BLaER1 (cell line): ENCODE results near the gene CFAP47.
"Not testable (repeated sequence)": the region's sequence is repeated elsewhere in the genome, so short reads cannot be mapped to it uniquely, and the experiment has no call there.

Experiments
- H3K27ac ChIP-seq: shearing (Covaris generic); formaldehyde crosslinking; 2 replicates; pipeline ENCODE4 v1.8.1; 2022
- H3K27me3 ChIP-seq: shearing (Covaris generic); formaldehyde crosslinking; 2 replicates; pipeline ENCODE4 v1.8.1; 2022
- H3K36me3 ChIP-seq: shearing (Covaris generic); formaldehyde crosslinking; 2 replicates; pipeline ENCODE4 v1.8.1; 2022
- H3K4me1 ChIP-seq: shearing (Covaris generic); formaldehyde crosslinking; 2 replicates; pipeline ENCODE4 v1.8.1; 2022
- H3K4me2 ChIP-seq: shearing (Covaris generic); formaldehyde crosslinking; 2 replicates; pipeline ENCODE4 v1.8.1; 2022
- H3K4me3 ChIP-seq: shearing (Covaris generic); formaldehyde crosslinking; 2 replicates; pipeline ENCODE4 v1.8.1; 2022
- H3K9ac ChIP-seq: shearing (Covaris generic); formaldehyde crosslinking; 2 replicates; pipeline ENCODE4 v1.8.1; 2022
- H3K9me3 ChIP-seq: shearing (Covaris generic); formaldehyde crosslinking; 2 replicates; pipeline ENCODE4 v1.8.1; 2022
- H4K20me1 ChIP-seq: shearing (Covaris generic); formaldehyde crosslinking; 2 replicates; pipeline ENCODE4 v1.8.1; 2022
- Cebpa-rat ChIP-seq: shearing (Covaris generic); IDR thresholded peaks from 2 replicates; pipeline ENCODE4 v1.8.1; 2022

The CFAP47 gene

GRCh38 chrX:36083256-36083655 lies 163.7 kb downstream of the CFAP47 start:
- Histone ChIP-seq H3K4me3 (no peak overlapping the region), H3K4me2 (no peak overlapping the region), H3K27ac (no peak overlapping the region), H3K9ac (no peak overlapping the region), H3K4me1 (no peaks in the 10 kb centered on the region), H3K9me3 (no peaks in the 10 kb centered on the region), H4K20me1 (no peaks in the 10 kb centered on the region), H3K36me3 (no peaks in the 10 kb centered on the region), H3K27me3 (peaks cover 27% of the 10 kb centered on the region)
- TF ChIP-seq Cebpa-rat, result no peak

GRCh38 chrX:36087366-36087765 lies 167.8 kb downstream of the CFAP47 start:
- no peaks in the 10 kb centered on the region for H3K4me1 ChIP-seq
- no peak for TF ChIP-seq Cebpa-rat
- no peaks in the 10 kb centered on the region for H3K36me3 ChIP-seq
- H3K9ac ChIP-seq, result no peak overlapping the region
- H3K4me3 ChIP-seq, result no peak overlapping the region
- H3K27me3 ChIP-seq, result peaks cover 32% of the 10 kb centered on the region
- no peak overlapping the region for H3K4me2 ChIP-seq
- no peak overlapping the region for H3K27ac ChIP-seq
- H4K20me1 ChIP-seq, result no peaks in the 10 kb centered on the region
- H3K9me3 ChIP-seq, result no peaks in the 10 kb centered on the region

GRCh38 chrX:36088939-36089338 lies 169.4 kb downstream of the CFAP47 start:
- H3K9me3 ChIP-seq, H4K20me1 ChIP-seq, H3K27ac ChIP-seq, H3K9ac ChIP-seq, H3K4me1 ChIP-seq, H3K4me2 ChIP-seq, H3K4me3 ChIP-seq, H3K36me3 ChIP-seq: not testable (repeated sequence)
- peaks cover 37% of the 10 kb centered on the region for H3K27me3 ChIP-seq

GRCh38 chrX:36102425-36102824 lies 182.9 kb downstream of the CFAP47 start:
- no peaks in the 10 kb centered on the region for H3K9me3 ChIP-seq
- no peak overlapping the region for H3K4me3 ChIP-seq
- H3K27ac ChIP-seq, result no peak overlapping the region
- no peaks in the 10 kb centered on the region for H3K4me1 ChIP-seq
- H3K4me2 ChIP-seq, result no peak overlapping the region
- H3K27me3 ChIP-seq, result peaks cover 73% of the 10 kb centered on the region
- no peak for TF ChIP-seq Cebpa-rat
- H4K20me1 ChIP-seq, result no peaks in the 10 kb centered on the region
- no peak overlapping the region for H3K9ac ChIP-seq
- H3K36me3 ChIP-seq, result no peaks in the 10 kb centered on the region

GRCh38 chrX:36116222-36116621 lies 196.7 kb downstream of the CFAP47 start:
- peaks cover 20% of the 10 kb centered on the region for H3K9me3 ChIP-seq
- H3K4me3 ChIP-seq, result no peak overlapping the region
- H3K9ac ChIP-seq, result no peak overlapping the region
- no peak overlapping the region for H3K4me2 ChIP-seq
- peaks cover 35% of the 10 kb centered on the region for H3K27me3 ChIP-seq
- H3K27ac ChIP-seq, result no peak overlapping the region
- H3K4me1 ChIP-seq, result no peaks in the 10 kb centered on the region
- no peaks in the 10 kb centered on the region for H4K20me1 ChIP-seq
- H3K36me3 ChIP-seq, result no peaks in the 10 kb centered on the region
- TF ChIP-seq Cebpa-rat, result no peak

- peaks cover 59% of the 10 kb centered on the region for H3K27me3 ChIP-seq
- H4K20me1 ChIP-seq, result no peaks in the 10 kb centered on the region
- H3K9me3 ChIP-seq, result no peaks in the 10 kb centered on the region
- H3K4me2 ChIP-seq, result no peak overlapping the region
- H3K4me3 ChIP-seq, result no peak overlapping the region
- H3K4me1 ChIP-seq, result no peaks in the 10 kb centered on the region
- no peak overlapping the region for H3K27ac ChIP-seq
- no peak overlapping the region for H3K9ac ChIP-seq
- H3K36me3 ChIP-seq, result no peaks in the 10 kb centered on the region
- no peak for TF ChIP-seq Cebpa-rat
These were observed 239.7 kb downstream of the CFAP47 start for GRCh38 chrX:36159254-36159653.

GRCh38 chrX:36160081-36160480 lies 240.5 kb downstream of the CFAP47 start:
- no peak overlapping the region for H3K9ac ChIP-seq
- H3K27me3 ChIP-seq, result peaks cover 56% of the 10 kb centered on the region
- H3K4me3 ChIP-seq, result no peak overlapping the region
- no peaks in the 10 kb centered on the region for H3K4me1 ChIP-seq
- no peak overlapping the region for H3K4me2 ChIP-seq
- H3K9me3 ChIP-seq, result no peaks in the 10 kb centered on the region
- H4K20me1 ChIP-seq, result no peaks in the 10 kb centered on the region
- no peak for TF ChIP-seq Cebpa-rat
- H3K36me3 ChIP-seq, result no peaks in the 10 kb centered on the region
- H3K27ac ChIP-seq, result no peak overlapping the region

- Histone ChIP-seq H3K9me3 (no peaks in the 10 kb centered on the region), H4K20me1 (peaks cover 13% of the 10 kb centered on the region; the same call in 1 of the 2 replicates), H3K4me3 (no peak overlapping the region), H3K4me1 (no peaks in the 10 kb centered on the region), H3K27ac (no peak overlapping the region), H3K4me2 (no peak overlapping the region), H3K27me3 (peaks cover 81% of the 10 kb centered on the region), H3K9ac (no peak overlapping the region), H3K36me3 (no peaks in the 10 kb centered on the region)
- no peak for TF ChIP-seq Cebpa-rat
These were observed 279.0 kb downstream of the CFAP47 start for GRCh38 chrX:36198575-36198974.

- Histone ChIP-seq H4K20me1 (peaks cover 6% of the 10 kb centered on the region; the same call in 1 of the 2 replicates), H3K27ac (no peak overlapping the region), H3K4me3 (no peak overlapping the region), H3K4me1 (no peaks in the 10 kb centered on the region), H3K27me3 (peaks cover 76% of the 10 kb centered on the region), H3K4me2 (no peak overlapping the region), H3K36me3 (no peaks in the 10 kb centered on the region), H3K9me3 (no peaks in the 10 kb centered on the region), H3K9ac (no peak overlapping the region)
- no peak for TF ChIP-seq Cebpa-rat
These were observed 280.4 kb downstream of the CFAP47 start for GRCh38 chrX:36199928-36200327.

- Histone ChIP-seq H3K27me3 (peaks cover 74% of the 10 kb centered on the region), H3K9ac (no peak overlapping the region)
- no peak for TF ChIP-seq Cebpa-rat
These were observed 295.4 kb downstream of the CFAP47 start for GRCh38 chrX:36214924-36215323.

GRCh38 chrX:36218801-36219200 lies 299.3 kb downstream of the CFAP47 start:
- no peak overlapping the region for H3K4me2 ChIP-seq
- H3K27me3 ChIP-seq, result peaks cover 65% of the 10 kb centered on the region
- H3K36me3 ChIP-seq, result no peaks in the 10 kb centered on the region
- no peaks in the 10 kb centered on the region for H3K4me1 ChIP-seq
- no peak overlapping the region for H3K9ac ChIP-seq
- no peaks in the 10 kb centered on the region for H3K9me3 ChIP-seq
- H3K27ac ChIP-seq, result no peak overlapping the region
- no peaks in the 10 kb centered on the region; the same call in 1 of the 2 replicates for H4K20me1 ChIP-seq
- TF ChIP-seq Cebpa-rat, result no peak
- no peak overlapping the region for H3K4me3 ChIP-seq

More at GRCh38 chrX:36214924-36215323, 295.4 kb downstream of the CFAP47 start:
- no peaks in the 10 kb centered on the region for H3K9me3 ChIP-seq
- H3K27ac ChIP-seq, result no peak overlapping the region
- no peaks in the 10 kb centered on the region for H3K4me1 ChIP-seq
- no peak overlapping the region for H3K4me3 ChIP-seq
- no peak overlapping the region for H3K4me2 ChIP-seq
- H3K36me3 ChIP-seq, result no peaks in the 10 kb centered on the region
- H4K20me1 ChIP-seq, result no peaks in the 10 kb centered on the region; the same call in 1 of the 2 replicates

- not testable (repeated sequence) for H3K4me1 ChIP-seq, H3K9me3 ChIP-seq, H3K36me3 ChIP-seq, H3K4me3 ChIP-seq, H3K27ac ChIP-seq, H3K4me2 ChIP-seq, H3K9ac ChIP-seq, H4K20me1 ChIP-seq
- peaks cover 29% of the 10 kb centered on the region for H3K27me3 ChIP-seq
These were observed 315.4 kb downstream of the CFAP47 start for GRCh38 chrX:36234840-36235528.
